ENCODE results near the gene SEMA3D.
"Not testable (repeated sequence)": the region's sequence is repeated elsewhere in the genome, so short reads cannot be mapped to it uniquely, and the experiment has no call there.

SEMA3D gene

DNA sequence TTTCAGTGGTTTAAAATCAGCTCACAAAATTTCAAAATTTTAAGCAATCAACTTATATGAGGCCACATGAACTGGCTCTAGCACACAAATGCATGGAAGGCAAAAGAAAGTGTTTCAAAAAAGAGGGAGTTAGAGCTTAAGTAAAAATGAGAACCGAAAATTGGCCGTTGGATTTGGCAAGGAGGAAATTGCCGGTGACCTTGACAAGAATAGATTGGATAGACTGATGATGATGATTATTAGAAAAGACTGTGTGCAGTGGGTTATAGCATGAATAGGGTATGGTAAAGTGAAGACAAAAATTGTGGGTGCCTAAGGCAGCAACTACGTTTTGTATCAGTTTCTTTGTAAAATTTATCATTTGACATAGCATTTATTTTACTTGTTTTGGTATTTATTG lies 175.7 kb downstream of the SEMA3D start:
- TF ChIP-seq GATA1 (IDR thresholded peaks at IDR 0.05; ENCODE audit: low read depth, low read length), result no peak
- TF ChIP-seq POLR2A (IDR thresholded peaks at IDR 0.05; ENCODE audit: low read length), result no peak
- no peak for DNase-seq

DNA sequence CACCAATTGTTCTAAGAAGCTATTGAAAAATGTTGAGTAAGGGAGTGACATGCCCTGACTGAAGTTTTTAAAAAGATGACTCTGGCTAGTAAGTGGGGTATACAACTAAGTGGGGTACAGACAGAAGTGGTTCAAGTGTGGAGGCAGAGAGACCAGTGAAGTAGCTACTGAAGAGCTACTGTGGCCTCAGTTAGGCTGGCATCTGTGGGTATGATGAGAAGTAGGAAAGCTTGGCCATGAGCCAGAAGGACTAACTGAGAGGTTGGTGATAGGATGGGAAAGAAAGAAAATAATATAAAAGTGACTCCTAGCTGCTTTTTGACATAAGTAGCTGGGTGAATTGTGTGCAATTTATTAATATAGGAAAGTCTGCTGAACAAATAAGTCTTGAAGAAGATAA lies 176.6 kb downstream of the SEMA3D start:
- TF ChIP-seq GATA1 (IDR thresholded peaks at IDR 0.05; ENCODE audit: low read depth, low read length) (no peak), POLR2A (IDR thresholded peaks at IDR 0.05; ENCODE audit: low read length) (no peak)
- DNase-seq, result no peak

DNA sequence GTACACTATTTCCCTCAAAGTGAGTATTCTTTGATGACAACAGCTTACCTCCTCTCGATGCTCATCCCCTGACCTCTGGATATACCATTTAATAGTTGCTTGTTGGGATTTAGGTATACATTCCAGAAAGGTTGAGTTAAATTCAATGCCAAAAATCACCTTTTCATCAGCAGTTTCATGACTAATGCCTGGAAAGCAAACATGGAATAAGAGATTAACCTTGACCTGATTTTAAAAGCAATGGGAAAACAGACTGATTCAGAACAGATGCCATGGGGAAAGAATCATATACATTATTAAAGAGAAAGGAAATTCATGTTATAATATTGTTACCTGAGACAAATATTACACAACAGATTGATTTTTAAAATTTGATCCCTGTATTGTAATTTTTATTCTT lies 180.1 kb downstream of the SEMA3D start:
- no peak for DNase-seq
- TF ChIP-seq GATA1 (IDR thresholded peaks at IDR 0.05; ENCODE audit: low read depth, low read length) (no peak), POLR2A (IDR thresholded peaks at IDR 0.05; ENCODE audit: low read length) (no peak)

DNA sequence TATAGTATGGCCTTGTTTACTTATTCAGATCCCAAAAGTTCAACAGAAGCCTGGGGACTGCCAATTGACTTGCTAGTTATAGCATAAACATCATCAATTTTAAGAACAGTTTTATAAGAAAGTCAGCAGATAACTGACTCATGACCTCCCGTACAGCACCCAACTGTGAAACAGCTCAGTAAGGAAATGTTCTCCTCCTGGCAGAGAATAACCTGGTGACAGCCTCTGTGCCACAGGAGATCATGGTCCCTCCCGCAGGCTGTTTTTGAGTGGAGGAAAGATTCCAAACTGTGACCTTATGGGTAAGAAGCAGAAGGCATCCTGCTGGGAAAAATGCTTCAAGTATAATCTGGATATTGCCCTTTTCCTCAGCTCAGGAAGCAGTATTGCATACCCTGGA lies 182.5 kb downstream of the SEMA3D start:
- DNase-seq, result no peak
- TF ChIP-seq GATA1 (IDR thresholded peaks at IDR 0.05; ENCODE audit: low read depth, low read length), result no peak
- no peak for TF ChIP-seq POLR2A (IDR thresholded peaks at IDR 0.05; ENCODE audit: low read length)

DNA sequence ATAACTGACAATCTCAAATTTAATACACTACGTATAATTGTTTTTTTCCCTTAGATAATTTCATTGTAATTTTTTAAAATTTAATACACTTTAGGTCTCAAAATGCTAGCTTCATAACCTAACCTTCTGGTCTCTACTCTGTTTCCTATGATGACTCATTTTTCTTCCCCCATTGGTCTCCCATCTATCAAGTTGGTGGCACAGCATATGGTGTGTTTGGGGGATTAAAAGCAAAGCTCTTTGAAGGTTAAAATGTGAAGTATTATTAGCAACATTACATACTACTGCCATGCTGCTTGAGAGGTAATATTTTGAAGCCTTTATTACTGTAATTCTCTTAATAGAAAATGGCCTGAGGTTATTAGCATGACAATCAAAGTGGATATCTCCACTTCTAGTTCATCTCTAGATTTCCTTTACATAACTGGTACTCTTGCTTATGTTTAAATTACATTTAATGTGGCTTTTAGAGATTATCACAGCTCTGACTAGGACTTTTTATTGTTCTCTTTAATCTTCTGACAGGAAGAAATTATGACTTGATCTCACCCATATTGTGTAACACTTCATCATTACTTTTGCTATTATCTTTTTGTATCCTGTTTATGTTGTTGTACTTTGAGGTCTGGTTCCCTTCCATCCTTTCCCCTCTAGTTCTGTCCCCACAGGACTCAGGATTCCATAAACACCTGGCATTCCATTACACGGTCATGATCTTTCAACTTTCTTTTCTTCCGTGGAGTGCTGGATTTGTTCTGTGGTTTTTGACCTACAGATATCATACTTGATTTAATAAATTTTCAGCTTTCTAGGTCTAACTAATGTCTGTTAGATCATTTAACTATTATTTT lies 185.1 kb downstream of the SEMA3D start:
- DNase-seq, result no peak

DNA sequence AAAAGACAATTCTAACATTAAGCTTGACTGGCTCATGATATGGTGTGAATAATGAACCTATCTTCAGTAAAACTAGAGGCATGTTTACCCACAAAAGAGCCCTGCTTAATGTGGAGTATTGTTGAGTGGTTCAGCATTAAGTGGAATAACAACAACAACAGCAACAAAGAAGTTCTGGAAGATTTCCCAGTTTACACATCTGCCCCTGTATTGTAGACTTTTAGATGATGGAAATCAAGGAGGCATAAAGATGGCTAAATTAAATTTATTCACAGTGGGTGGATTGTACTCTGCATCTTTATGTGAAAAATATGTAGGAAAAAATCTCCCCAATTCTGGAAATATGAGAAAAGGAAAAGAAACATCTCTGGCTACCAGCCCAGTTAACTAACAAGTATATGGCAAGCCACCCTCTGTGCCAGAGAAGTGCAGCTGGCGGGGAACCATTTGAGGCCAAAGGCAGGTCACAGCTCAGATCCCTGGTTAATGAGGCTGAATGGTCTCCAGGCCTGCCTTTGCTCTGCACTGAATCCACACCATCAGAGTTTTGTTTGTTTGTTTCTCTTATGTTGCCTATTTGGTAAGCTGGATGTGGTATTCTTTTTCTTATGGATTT lies 186.0 kb downstream of the SEMA3D start:
- DNase-seq, result no peak
- TF ChIP-seq POLR2A (IDR thresholded peaks at IDR 0.05; ENCODE audit: low read length), result no peak

More for the DNA sequence above, 185.1 kb downstream of the SEMA3D start:
- TF ChIP-seq GATA1 (IDR thresholded peaks at IDR 0.05; ENCODE audit: low read depth, low read length) (no peak), POLR2A (IDR thresholded peaks at IDR 0.05; ENCODE audit: low read length) (no peak)

DNA sequence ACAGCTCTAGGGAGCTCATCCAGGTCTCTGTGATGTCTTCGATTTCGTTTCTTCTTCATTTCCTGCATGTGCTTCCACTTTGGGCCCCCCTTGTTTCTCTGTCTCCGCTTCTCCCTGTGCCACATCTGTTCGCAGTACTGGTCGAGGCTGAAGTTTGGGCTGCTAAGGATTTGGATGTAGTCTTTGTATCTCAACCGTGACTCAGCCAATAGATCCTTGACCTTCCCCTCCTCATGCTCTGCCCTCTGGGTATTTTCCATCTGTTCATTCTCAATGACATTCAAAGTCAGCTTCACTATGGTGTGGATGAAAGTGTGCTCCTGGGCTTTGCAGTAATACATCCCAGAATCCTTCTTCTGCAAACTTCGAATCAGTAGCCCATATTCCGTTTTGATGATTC lies 187.4 kb downstream of the SEMA3D start:
- TF ChIP-seq POLR2A (IDR thresholded peaks at IDR 0.05; ENCODE audit: low read length) (no peak), GATA1 (IDR thresholded peaks at IDR 0.05; ENCODE audit: low read depth, low read length) (no peak)
- no peak for DNase-seq

DNA sequence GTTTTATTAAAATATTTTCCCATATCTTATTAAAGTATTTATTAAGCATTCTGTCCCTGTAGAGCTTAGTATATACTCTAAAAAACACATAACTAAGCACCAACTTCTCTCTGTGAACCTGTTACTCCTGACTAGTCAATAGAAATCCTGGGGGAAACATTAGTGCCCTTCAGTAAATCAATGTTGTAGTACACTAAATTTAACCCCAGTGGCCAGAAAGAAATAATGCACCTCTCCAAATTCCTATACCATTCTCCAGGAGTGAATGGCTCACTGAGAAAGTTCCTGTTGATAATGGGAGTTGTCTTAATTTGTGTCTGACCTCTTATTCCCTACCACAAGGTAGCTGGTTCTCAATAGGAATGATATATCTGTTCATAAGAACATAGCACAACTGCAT lies 188.2 kb downstream of the SEMA3D start:
- no peak for DNase-seq
- no peak for TF ChIP-seq POLR2A (IDR thresholded peaks at IDR 0.05; ENCODE audit: low read length)
- no peak for TF ChIP-seq GATA1 (IDR thresholded peaks at IDR 0.05; ENCODE audit: low read depth, low read length)

DNA sequence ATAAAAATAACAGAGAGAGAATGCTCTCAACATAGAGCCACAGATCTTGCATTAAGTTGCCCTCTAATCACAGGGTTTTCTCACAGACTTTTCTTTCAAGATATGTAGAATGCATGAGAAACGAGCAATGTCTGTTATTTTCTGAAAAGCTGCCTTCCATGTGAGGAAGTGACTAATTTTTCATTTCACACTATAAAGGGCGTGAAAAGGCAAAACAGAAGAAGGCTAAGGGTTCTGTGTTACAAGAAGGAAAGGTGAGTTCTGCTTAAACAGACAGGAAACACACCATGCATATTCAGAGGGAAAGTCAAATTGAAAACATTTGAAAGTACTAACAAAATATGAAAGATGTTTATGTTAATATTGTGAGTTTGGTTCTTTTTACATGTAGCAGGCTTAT lies 189.2 kb downstream of the SEMA3D start:
- TF ChIP-seq POLR2A (IDR thresholded peaks at IDR 0.05; ENCODE audit: low read length), result no peak
- no peak for DNase-seq

DNA sequence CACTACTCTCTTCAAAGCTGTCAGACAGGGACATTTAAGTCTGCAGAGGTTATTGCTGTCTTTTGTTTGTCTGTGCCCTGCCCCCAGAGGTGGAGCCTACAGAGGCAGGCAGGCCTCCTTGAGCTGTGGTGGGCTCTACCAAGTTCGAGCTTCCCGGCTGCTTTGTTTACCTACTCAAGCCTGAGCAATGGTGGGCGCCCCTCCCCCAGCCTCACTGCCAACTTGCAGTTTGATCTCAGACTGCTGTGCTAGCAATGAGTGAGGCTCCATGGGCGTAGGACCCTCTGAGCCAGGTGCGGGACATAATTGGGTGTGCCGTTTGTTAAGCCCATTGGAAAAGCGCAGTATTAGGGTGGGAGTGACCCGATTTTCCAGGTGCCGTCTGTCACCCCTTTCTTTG lies 193.9 kb downstream of the SEMA3D start:
- DNase-seq, result not testable (repeated sequence)

DNA sequence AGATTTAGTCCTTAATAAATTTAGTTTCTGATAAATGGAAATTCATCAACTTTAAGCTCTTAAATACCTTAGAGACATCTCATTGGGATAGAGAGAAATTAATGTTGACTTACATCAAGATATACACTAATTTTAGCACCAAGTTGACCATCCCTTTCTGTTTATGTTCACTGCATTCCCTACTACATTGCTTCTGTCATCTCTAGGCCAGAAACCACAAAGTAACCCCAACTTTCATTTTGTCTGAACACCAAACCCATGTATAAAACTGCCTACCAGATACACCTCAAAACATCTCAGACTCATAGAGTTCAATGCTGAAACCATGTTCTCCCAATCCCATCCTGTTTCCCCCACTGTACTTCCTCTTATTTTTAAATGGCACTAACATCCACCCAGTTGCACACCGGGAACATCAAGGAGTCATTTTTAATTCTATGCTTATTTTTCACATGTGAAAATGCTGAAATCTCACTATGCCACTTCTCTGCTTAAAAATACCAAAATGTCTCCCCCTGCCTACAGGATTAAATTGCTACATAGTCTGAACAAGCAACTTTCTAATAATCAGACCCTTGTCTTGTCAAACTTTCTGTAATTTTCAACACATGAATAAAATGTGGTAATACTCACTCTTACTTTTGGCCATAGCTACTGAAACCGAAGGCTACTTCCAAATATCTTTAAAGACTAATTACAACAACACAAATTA lies 201.6 kb downstream of the SEMA3D start:
- TF ChIP-seq GATA1 (IDR thresholded peaks at IDR 0.05; ENCODE audit: low read depth, low read length) (no peak), POLR2A (IDR thresholded peaks at IDR 0.05; ENCODE audit: low read length) (no peak)

DNA sequence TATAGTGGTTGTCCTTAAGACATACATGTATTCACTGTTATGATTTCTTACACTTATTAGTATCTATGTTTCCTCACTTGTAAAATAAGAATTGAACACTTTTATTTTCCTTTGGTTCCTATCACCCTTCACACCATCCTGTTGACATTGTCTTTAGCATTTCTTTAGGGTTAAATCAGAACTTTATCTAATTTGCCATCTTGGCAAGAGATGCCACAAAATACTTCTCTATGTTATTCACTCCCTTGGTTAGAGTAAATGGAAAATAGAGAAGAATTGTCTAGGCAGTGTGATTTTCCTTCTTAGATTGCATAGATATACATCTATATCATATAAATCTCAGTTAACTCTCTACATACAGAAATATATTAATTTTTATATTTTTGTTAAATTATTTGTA lies 204.7 kb downstream of the SEMA3D start:
- TF ChIP-seq POLR2A (IDR thresholded peaks at IDR 0.05; ENCODE audit: low read length) (no peak), GATA1 (IDR thresholded peaks at IDR 0.05; ENCODE audit: low read depth, low read length) (no peak)
- no peak for DNase-seq

More for the DNA sequence above, 201.6 kb downstream of the SEMA3D start:
- no peak for DNase-seq

DNA sequence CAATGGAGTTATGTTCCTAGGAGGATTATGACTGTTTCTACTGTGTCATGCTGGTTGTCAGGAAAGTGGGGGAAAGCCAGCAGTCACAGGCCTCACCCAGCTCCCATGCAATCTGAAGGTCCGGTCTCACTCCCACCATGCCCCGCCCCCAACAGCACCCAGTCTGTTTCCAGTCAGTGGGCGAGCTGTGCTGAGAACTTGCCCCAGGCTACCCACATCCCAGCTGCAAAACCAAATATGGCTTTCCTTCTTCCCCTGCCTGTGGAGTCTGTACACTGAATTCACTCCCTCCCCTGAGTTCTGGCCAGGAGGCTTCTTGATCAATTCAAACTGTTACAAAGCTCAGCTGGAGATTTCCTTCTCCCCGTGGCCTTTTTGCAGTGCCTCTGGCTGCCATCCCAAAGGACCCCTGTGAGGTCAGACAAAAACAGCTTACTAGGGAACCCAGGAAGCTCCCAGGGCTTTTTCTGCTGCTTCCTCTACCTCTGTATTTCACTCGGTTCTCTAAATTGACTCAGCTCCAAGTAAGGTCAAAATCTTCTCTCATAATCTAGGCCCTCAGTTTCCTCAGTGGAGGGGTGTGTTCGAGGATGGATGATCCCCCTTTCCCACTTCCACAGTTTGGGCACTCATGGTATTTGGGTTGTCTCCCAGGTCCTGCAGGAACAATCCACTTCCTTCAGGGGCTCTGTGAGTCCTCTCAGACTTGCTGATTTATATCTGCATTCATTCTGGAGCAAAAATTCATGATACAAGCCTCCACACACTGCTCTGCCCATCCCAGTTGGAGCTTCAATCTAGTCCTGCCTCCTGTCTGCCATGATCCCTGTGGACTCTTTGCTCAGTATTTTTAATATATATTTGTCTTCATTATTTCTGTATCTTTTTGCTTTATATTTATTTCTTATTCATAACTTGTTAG lies 205.5 kb downstream of the SEMA3D start:
- TF ChIP-seq GATA1 (IDR thresholded peaks at IDR 0.05; ENCODE audit: low read depth, low read length) (no peak), POLR2A (IDR thresholded peaks at IDR 0.05; ENCODE audit: low read length) (no peak)
- no peak for DNase-seq
